Neural cell (in vitro differentiated cells): ENCODE results near the gene FBXW2. TPM values are rescaled to one million over a fixed set of nuclear protein-coding genes. Genes with fewer than 3 reads are reported as not detected.

ENCODE experiments used
- H2AFZ ChIP-seq: fragments of 200-600, 300-800 bp; sonication (generic), shearing (Covaris generic); 2 replicates; pipeline ENCODE4 v1.6.0; 2014; ENCODE audit warnings: low read depth, mild to moderate bottlenecking, antibody characterized with exemption, low read length, moderate library complexity
- H3F3A ChIP-seq: fragments of 200-600 bp; shearing (Covaris generic); 2 replicates; pipeline ENCODE4 v1.6.1; 2016; ENCODE audit warnings: mild to moderate bottlenecking, moderate library complexity, mixed read lengths, antibody characterized with exemption, low read length; ENCODE audit not compliant: insufficient read depth, poor library complexity, severe bottlenecking
- H3K27ac ChIP-seq: fragments of 200-600, 300-800 bp; sonication (generic), shearing (Covaris generic); 2 replicates; pipeline ENCODE4 v1.5.1; 2014; ENCODE audit warnings: mild to moderate bottlenecking, low read length, moderate library complexity
- H3K27me3 ChIP-seq: fragments of 300-800, 200-600 bp; sonication (generic), shearing (Covaris generic); 2 replicates; pipeline ENCODE4 v1.6.0; 2014; ENCODE audit warnings: mild to moderate bottlenecking, low read depth, low read length, moderate library complexity; ENCODE audit not compliant: insufficient read depth
- H3K36me3 ChIP-seq: fragments of 300-800, 200-600 bp; sonication (generic), shearing (Covaris generic); 2 replicates; pipeline ENCODE4 v1.5.1; 2014; ENCODE audit warnings: mild to moderate bottlenecking, antibody characterized with exemption, low read length, moderate library complexity; ENCODE audit not compliant: insufficient read depth
- H3K4me2 ChIP-seq: fragments of 300-800, 200-600 bp; sonication (generic), shearing (Covaris generic); 2 replicates; pipeline ENCODE4 v1.6.0; 2014; ENCODE audit warnings: mild to moderate bottlenecking, low read length
- H3K4me3 ChIP-seq: fragments of 300-800, 200-600 bp; sonication (generic), shearing (Covaris generic); 2 replicates; pipeline ENCODE4 v1.5.1; 2014; ENCODE audit warnings: mild to moderate bottlenecking, low read length, moderate library complexity
- H3K79me2 ChIP-seq: fragments of 200-600 bp; shearing (Covaris generic); replicated peaks from 2 replicates; pipeline ENCODE4 v1.6.0; 2014; ENCODE audit warnings: mild to moderate bottlenecking, low read length, moderate library complexity; ENCODE audit not compliant: insufficient read depth
- H3K9ac ChIP-seq: fragments of 300-800, 200-600 bp; sonication (generic), shearing (Covaris generic); 2 replicates; pipeline ENCODE4 v1.6.1; 2016; ENCODE audit warnings: mild to moderate bottlenecking, low read length, mixed read lengths
- H3K9me2 ChIP-seq: fragments of 200-600 bp; shearing (Covaris generic); 2 replicates; pipeline ENCODE4 v1.6.1; 2016; ENCODE audit warnings: mild to moderate bottlenecking, low read length, mixed read lengths; ENCODE audit not compliant: insufficient read depth
- H3K9me3 ChIP-seq: fragments of 200-600, 300-800 bp; sonication (generic), shearing (Covaris generic); 2 replicates; pipeline ENCODE4 v1.6.1; 2016; ENCODE audit warnings: mild to moderate bottlenecking, mixed run types, low read length, moderate library complexity, mixed read lengths
- H4K20me1 ChIP-seq: fragments of 200-600 bp; shearing (Covaris generic); 2 replicates; pipeline ENCODE4 v1.6.1; 2016; ENCODE audit warnings: mild to moderate bottlenecking, mixed run types; ENCODE audit not compliant: insufficient read depth
- POLR2AphosphoS5 ChIP-seq: IDR thresholded peaks from 2 replicates; pipeline ENCODE4 v1.6.1; 2012
- RAD21 ChIP-seq: fragments of 450-650 bp; conservative IDR thresholded peaks from 2 replicates; pipeline ENCODE4 v1.6.1; 2014; ENCODE audit warnings: antibody characterized with exemption, mild to moderate bottlenecking, moderate library complexity
- TAF1 ChIP-seq: IDR thresholded peaks from 2 replicates; pipeline ENCODE4 v1.6.1; 2012; ENCODE audit warnings: low read depth
- polyA plus RNA-seq: library from polyadenylated mRNA; depleted of rRNA; stranded (reverse); fragments of >200 nt; gene quantifications from 2 replicates; pipeline ENCODE4 v1.2.3, GENCODE V29; 2014
- TF ChIP-seq, protein P1 (sequence below): fragments of 450-650 bp; IDR thresholded peaks from 2 replicates; pipeline ENCODE4 v1.5.1; 2014; ENCODE audit warnings: antibody characterized with exemption, mild to moderate bottlenecking, moderate library complexity; ENCODE audit not compliant: poor library complexity, severe bottlenecking
- TF ChIP-seq, protein P2 (sequence below): IDR thresholded peaks from 2 replicates; pipeline ENCODE4 v1.6.1; 2012; ENCODE audit warnings: borderline replicate concordance

Gene FBXW2
- polyA plus RNA-seq, 1 donor from 2014 or later: 49.5 TPM

DNA sequence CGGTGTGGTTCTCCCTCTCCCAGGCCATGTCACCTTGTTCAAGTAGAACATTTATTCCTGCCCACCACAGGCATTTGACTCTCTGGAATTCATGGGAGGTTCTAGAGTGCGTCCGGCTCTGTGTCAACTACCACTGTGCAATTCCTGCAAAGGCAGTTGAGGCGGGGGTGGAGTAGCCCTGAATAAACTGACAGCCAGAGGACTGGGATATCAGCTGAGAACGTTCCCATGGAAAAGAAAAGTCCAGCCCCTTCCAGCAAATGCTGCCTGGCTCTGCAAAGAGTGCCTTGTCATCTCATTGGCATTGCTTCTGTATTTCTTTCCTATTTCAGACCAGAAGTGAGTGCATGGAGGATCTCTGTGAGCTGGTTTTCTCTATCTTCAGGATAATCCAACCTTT, 60.0 kb downstream of the FBXW2 start:
- H3K79me2 ChIP-seq: no peaks in the 10 kb centered on the region
- H3F3A ChIP-seq: no peaks in the 10 kb centered on the region
- H3K27ac ChIP-seq: no peak overlapping the region
- H3K36me3 ChIP-seq: no peaks in the 10 kb centered on the region
- no peaks in the 10 kb centered on the region for H3K9me2 ChIP-seq
- H3K9me3 ChIP-seq: no peaks in the 10 kb centered on the region
- TF ChIP-seq, protein P1, sequence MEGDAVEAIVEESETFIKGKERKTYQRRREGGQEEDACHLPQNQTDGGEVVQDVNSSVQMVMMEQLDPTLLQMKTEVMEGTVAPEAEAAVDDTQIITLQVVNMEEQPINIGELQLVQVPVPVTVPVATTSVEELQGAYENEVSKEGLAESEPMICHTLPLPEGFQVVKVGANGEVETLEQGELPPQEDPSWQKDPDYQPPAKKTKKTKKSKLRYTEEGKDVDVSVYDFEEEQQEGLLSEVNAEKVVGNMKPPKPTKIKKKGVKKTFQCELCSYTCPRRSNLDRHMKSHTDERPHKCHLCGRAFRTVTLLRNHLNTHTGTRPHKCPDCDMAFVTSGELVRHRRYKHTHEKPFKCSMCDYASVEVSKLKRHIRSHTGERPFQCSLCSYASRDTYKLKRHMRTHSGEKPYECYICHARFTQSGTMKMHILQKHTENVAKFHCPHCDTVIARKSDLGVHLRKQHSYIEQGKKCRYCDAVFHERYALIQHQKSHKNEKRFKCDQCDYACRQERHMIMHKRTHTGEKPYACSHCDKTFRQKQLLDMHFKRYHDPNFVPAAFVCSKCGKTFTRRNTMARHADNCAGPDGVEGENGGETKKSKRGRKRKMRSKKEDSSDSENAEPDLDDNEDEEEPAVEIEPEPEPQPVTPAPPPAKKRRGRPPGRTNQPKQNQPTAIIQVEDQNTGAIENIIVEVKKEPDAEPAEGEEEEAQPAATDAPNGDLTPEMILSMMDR: no peak
- TF ChIP-seq POLR2AphosphoS5 (no peak), RAD21 (no peak)
- TF ChIP-seq, protein P2, sequence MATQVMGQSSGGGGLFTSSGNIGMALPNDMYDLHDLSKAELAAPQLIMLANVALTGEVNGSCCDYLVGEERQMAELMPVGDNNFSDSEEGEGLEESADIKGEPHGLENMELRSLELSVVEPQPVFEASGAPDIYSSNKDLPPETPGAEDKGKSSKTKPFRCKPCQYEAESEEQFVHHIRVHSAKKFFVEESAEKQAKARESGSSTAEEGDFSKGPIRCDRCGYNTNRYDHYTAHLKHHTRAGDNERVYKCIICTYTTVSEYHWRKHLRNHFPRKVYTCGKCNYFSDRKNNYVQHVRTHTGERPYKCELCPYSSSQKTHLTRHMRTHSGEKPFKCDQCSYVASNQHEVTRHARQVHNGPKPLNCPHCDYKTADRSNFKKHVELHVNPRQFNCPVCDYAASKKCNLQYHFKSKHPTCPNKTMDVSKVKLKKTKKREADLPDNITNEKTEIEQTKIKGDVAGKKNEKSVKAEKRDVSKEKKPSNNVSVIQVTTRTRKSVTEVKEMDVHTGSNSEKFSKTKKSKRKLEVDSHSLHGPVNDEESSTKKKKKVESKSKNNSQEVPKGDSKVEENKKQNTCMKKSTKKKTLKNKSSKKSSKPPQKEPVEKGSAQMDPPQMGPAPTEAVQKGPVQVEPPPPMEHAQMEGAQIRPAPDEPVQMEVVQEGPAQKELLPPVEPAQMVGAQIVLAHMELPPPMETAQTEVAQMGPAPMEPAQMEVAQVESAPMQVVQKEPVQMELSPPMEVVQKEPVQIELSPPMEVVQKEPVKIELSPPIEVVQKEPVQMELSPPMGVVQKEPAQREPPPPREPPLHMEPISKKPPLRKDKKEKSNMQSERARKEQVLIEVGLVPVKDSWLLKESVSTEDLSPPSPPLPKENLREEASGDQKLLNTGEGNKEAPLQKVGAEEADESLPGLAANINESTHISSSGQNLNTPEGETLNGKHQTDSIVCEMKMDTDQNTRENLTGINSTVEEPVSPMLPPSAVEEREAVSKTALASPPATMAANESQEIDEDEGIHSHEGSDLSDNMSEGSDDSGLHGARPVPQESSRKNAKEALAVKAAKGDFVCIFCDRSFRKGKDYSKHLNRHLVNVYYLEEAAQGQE: no peak
- no peaks in the 10 kb centered on the region for H4K20me1 ChIP-seq
- no peaks in the 10 kb centered on the region for H3K27me3 ChIP-seq
- no peak overlapping the region for H3K9ac ChIP-seq
- no peak overlapping the region for H2AFZ ChIP-seq
- no peak overlapping the region for H3K4me3 ChIP-seq
- no peak overlapping the region for H3K4me2 ChIP-seq

DNA sequence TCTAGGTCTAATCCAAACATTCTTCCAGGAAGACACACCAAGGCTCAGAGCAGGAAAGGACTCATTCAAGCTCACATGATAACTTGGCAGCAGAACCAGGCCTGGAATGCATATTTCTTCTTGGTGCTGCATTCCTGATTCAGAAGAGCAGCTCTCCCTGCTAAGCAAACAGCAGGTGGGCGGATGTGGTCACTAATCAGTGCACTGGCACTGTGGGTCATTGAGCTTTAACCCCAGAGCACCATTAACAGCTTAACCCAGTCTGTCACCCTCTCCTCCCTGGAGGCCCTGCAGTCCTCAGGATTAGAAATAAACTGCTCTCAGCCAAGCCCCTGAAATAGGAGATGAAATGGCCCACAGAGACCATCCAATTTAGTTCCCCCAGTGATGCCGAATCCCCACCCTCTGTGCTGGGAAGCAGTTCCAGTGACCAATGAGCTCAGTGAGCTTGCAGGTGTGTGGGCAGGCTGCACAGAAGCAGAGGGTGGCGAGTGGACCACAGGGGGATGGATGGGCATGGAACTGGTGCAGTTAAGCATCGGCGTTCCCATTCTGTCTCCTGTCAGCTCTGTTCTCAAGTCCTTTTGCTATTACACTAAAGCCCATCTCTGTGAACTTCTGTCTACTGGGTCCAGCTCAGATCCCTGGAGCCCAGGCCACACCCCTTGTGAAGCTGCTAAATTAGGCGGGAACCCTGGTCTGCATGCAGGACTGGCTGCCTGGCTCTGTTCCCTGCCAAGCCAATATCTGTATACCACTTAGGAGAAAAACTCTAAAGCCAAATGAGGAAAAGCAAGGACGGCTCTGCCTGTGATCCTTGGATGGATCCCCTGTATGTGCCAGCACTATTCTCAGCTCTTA, 62.3 kb downstream of the FBXW2 start:
- no peaks in the 10 kb centered on the region for H3K79me2 ChIP-seq
- no peaks in the 10 kb centered on the region for H4K20me1 ChIP-seq
- H3K9me3 ChIP-seq: no peaks in the 10 kb centered on the region
- H2AFZ ChIP-seq: no peak overlapping the region
- TF ChIP-seq TAF1: no peak
- no peaks in the 10 kb centered on the region for H3K36me3 ChIP-seq
- H3K27me3 ChIP-seq: no peaks in the 10 kb centered on the region
- H3K27ac ChIP-seq: no peak overlapping the region
- H3K4me3 ChIP-seq: no peak overlapping the region
- H3K9me2 ChIP-seq: no peaks in the 10 kb centered on the region
- H3F3A ChIP-seq: no peaks in the 10 kb centered on the region
- no peak overlapping the region for H3K9ac ChIP-seq
- H3K4me2 ChIP-seq: no peak overlapping the region

DNA sequence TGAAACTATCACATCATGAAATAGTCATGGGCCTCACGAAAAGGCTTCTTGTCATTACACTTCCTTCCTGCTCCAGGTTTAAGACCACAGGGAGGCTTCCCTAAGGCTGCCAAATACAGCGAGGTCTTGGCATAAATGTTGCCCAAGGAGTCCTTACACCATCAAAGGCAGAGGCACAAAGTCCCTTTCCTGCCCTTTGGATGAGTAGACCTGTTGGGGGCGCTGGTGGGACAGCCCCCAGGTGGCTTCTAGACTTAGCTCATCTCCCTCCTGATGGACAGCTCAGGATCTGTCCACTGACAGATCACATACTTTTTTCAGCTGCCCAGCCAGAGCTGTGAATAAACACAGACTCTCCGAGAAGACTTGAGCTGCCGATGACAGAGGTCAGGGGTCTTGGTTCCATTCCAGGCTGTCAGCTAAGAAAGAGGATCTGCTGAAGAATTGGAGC, 63.4 kb downstream of the FBXW2 start:
- H3K9ac ChIP-seq: no peak overlapping the region
- no peak for TF ChIP-seq POLR2AphosphoS5
- H4K20me1 ChIP-seq: no peaks in the 10 kb centered on the region
- no peaks in the 10 kb centered on the region for H3K79me2 ChIP-seq
- H3K4me3 ChIP-seq: no peak overlapping the region
- no peaks in the 10 kb centered on the region for H3K9me2 ChIP-seq
- H2AFZ ChIP-seq: no peak overlapping the region
- no peak overlapping the region for H3K4me2 ChIP-seq
- H3K27me3 ChIP-seq: no peaks in the 10 kb centered on the region
- H3F3A ChIP-seq: no peaks in the 10 kb centered on the region
- no peaks in the 10 kb centered on the region for H3K36me3 ChIP-seq
- no peak overlapping the region for H3K27ac ChIP-seq
- no peaks in the 10 kb centered on the region for H3K9me3 ChIP-seq
